NCI-H1105 (cell line): ENCODE results near the gene PIK3R2.
"Not testable (repeated sequence)": the region's sequence is repeated elsewhere in the genome, so short reads cannot be mapped to it uniquely, and the experiment has no call there.

ENCODE experiments used
- DNase-seq: peaks from one replicate; lab custom pipeline; 2025; lab: John Stamatoyannopoulos, UW

The PIK3R2 gene

GRCh38 chr19:18203863-18204393, 51.0 kb downstream of the PIK3R2 start, which contains the start of gene RAB3A:
RAB3A (minus strand) TSS chr19:18204042; CDS start chr19:18202740, 1,302 bp downstream.
- DNase-seq, result peak; percentile 100

- DNase-seq, result peak; percentile 87
These were observed 51.6 kb downstream of the PIK3R2 start for GRCh38 chr19:18204394-18205199.

- peak; percentile 65 for DNase-seq
These were observed 52.4 kb downstream of the PIK3R2 start for GRCh38 chr19:18205200-18205892.

GRCh38 chr19:18206018-18206417, 53.1 kb downstream of the PIK3R2 start:
- DNase-seq, result no peak

GRCh38 chr19:18208098-18208951, 55.4 kb downstream of the PIK3R2 start:
- DNase-seq, result no peak

- DNase-seq, result not testable (repeated sequence)
These were observed 56.9 kb downstream of the PIK3R2 start for GRCh38 chr19:18209912-18210311.

GRCh38 chr19:18211683-18212082, 58.7 kb downstream of the PIK3R2 start:
- DNase-seq, result no peak

GRCh38 chr19:18214779-18215433, 61.9 kb downstream of the PIK3R2 start:
- DNase-seq, result no peak

- no peak for DNase-seq
These were observed 63.8 kb downstream of the PIK3R2 start for GRCh38 chr19:18216789-18217188.

GRCh38 chr19:18218159-18218558, 65.2 kb downstream of the PIK3R2 start:
- no peak for DNase-seq

- DNase-seq, result no peak
These were observed 65.6 kb downstream of the PIK3R2 start for GRCh38 chr19:18218600-18218999.
